ENCODE measurements around the gene PSTPIP2.
A peak's percentile ranks its signal among the peaks of the same experiment; 100 is the strongest.

The PSTPIP2 gene

DNA sequence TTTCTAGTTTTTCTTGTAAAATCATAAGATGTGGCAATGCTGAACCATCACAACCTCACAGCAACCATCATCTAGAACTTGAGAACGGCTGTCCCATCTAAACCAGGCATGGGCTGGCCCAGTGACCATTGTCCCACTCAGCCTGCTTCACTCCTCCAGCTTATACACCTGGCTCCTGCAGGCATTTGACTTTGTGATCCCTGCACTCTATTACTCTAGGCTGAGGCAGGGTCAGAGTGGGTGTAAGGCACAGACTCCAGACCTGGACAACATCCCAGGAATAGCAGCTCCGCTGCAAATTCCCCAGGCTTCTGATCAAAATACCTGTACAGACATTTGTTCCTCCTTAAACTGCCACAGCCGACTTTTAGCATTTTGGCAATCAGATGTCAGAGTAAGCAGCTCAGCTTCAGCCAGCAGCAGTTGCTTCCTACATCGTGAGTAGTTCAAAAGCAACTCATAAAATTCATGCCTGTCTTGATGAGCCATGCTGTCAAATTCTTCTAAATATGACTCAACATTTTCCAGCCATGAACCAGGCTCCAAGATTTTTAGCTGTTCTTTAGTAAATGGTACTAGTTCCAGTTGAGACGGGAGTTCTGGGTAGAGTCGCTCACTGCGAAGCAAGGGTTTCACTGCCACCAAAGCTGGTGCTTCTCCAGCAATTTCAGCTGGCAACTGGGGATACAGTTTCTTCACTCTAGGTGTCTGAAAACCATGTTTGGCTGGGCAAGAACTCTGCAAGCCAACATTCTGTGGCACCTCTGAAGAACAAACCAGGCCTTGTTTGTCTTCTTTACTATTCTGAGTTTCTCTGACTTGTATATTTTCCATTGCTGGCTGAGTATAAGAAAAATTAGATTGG, 117.8 kb downstream of the PSTPIP2 start:
- Histone ChIP-seq H3K4me3 (no peak overlapping the region), H3K27ac (peak overlapping the region in 8 of 21 experiments; percentile 9 to 68 (median 33))

DNA sequence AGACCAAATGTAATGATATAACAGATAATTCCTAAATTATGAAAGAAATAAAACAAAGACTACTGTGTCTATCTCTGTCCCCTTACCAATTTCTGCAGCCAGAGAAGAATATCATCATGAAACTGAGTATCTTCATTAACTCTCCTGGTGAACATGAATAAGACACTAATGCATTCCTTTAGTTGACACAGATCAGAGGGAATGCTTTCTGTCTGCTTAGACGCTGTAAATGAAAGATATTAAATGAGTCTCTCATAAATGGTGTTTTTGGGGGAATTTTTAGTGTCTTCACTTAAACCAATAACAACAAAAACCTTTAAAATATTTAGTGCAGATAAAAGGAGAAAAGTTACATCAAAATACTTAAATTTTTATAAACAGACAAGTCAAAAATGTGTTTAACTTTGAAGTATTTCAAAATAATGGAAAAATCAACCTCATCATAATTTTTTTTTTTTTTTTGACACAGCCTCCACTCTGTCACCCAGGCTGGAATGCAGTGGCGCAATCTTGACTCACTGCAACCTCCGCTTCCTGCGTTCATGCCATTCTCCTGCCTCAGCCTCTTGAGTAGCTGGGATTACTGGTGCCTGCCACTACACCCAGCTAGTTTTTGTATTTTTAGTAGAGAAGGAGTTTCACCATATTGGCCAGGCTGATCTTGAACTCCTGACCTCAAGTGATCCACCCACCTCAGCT, 120.9 kb downstream of the PSTPIP2 start:
- H3K4me3 ChIP-seq: no peak overlapping the region

DNA sequence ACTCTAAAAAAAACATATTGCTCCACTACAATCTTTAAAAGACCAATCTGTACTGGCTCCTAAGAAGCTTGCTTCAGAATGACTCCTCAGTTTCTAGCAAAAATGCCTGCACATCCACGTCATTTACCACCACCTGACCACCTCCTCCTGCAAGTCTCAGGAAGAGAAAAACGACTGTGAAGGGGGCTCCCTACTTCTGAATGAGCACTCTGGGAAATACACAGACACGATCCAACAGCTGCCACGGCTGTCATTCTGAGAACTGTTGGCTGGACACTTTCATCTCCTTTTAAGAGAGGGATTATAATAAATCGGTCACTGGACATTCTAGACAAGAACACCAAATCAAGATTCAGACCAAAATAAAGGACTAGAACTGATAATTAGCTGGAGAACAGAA, 126.4 kb downstream of the PSTPIP2 start:
- no peak overlapping the region for H3K4me3 ChIP-seq
- no peak overlapping the region for H3K27ac ChIP-seq

More for the DNA sequence above, 120.9 kb downstream of the PSTPIP2 start:
- peak overlapping the region in 3 of 21 experiments; percentile 4 to 17 (median 6) for H3K27ac ChIP-seq

DNA sequence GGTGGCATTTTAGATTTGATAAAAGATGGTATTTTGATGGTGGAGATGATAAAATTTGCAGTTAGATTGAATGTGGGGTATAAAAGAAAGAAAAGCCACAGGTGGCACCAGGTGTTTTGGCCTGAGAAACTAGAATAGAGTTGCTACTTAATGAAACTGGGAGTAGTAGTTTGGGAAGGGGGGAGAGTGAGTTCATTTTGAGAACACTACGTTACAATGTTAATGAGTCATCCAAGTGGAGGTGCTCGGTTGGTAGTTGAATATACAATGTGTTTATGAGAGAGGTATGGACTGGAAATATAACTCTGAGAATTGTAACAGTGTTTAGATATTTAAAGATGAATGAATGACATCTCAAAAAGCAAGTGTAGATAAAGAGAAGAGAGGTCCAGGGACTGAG, 131.3 kb downstream of the PSTPIP2 start:
- Histone ChIP-seq H3K4me3 (no peak overlapping the region), H3K27ac (no peak overlapping the region)

DNA sequence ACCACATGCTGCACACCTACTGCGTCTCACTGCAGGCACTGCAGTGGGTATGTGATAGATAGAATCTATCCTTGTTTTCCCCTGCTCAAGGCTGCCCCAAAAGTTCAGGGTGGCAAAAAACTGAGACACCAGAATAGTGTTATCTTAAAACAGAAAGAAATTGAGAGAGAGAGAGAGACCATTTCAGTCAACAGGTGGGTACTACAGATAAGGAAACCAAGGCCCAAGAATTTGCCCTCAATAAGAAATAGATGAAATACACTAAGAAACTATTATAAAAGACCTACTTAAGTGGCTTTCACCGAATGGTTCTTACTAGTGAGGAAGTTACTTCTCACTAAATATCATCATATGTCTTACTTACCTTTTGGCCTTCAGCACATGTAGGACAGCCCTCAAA, 132.8 kb downstream of the PSTPIP2 start:
- H3K27ac ChIP-seq: no peak overlapping the region
- H3K4me3 ChIP-seq: no peak overlapping the region

DNA sequence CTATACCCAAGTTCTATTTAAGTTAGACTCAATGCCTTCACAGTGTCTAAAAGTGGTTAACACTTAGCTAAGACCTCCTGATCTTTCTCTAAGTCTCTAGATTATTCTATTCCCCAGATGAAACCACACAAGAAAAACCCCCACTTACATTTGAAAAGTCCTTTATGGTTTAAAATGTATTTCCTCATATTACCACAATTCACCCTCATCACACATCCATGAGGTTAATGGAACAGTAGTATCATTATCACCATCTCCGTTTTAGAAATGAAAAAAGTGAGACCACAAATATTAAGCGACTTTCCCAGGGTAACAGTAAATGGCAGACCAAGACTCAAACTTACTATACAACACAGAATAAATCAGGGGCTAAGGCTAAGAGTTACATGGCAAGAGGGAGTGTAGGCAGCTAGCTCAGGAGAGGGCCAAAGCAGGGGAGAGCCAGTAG, 133.5 kb downstream of the PSTPIP2 start:
- H3K27ac ChIP-seq: no peak overlapping the region
- no peak overlapping the region for H3K4me3 ChIP-seq

DNA sequence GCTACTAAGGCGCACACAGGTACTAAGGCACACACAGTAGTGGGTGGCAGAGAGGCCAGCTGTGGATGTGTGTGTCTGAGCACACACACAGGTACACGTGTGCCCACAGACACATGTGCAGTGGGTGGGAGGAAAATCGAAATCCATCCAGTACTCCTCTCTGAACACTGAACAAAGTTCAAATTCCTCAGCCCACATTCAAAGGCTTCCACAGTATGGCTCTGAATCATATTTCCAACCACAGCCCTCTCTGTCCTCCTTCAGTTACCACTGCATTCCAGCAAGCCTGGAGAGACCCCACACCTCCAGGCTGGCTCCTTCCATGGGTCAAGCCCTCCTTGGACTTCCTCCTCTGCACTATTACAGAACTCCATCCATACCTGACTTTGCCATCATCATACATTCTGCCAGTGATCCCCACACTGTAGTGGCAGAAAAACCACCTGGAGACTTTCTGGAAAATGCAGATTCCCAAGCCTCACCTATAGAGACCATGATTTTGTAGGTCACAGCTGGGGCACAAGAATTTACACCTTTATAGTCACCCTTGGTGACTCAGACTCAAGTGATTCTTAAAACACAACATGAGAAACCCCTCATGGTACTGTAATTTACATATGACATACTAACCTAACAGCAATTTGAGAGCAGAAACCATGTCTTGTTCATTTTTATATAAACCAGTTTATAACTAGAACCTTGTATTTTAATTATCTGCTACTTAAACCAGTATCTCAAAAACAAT, 136.3 kb downstream of the PSTPIP2 start:
- Histone ChIP-seq H3K4me3 (no peak overlapping the region), H3K27ac (no peak overlapping the region)
